ENCODE measurements around the gene AIFM1. TPM values are rescaled to one million over a fixed set of nuclear protein-coding genes. Genes with fewer than 3 reads are reported as not detected.

AIFM1 gene
- polyA plus RNA-seq, 1 of the 3 experiments (the other 2 are of a cell fraction) = 49.8 TPM

- no peaks in the 10 kb centered on the region for H3K79me2 ChIP-seq (ENCODE audit: insufficient read depth)
- no peaks in the 10 kb centered on the region for H3K36me3 ChIP-seq (replicated peaks in 1 of 2; ENCODE audit: control insufficient read depth in 1 of 2, insufficient read depth in 2 of 2, low read length in 1 of 2)
- CTCF ChIA-PET = interaction anchor here (0.7 kb wide), 1 partner anchor 105 kb away, joined by 4 read pairs; no protein-coding TSS in a partner anchor
- peaks cover 0 to 7% of the 10 kb centered on the region in 2 experiments; a peak in 1 of 4 replicates for H3K4me1 ChIP-seq (ENCODE audit: control insufficient read depth in 1 of 2, insufficient read depth in 2 of 2, low read depth in 1 of 2, low read length in 1 of 2)
- H3F3A ChIP-seq (replicated peaks; ENCODE audit: insufficient read depth) = no peaks in the 10 kb centered on the region
- no peak for TF ChIP-seq EZH2phosphoT487 (IDR thresholded peaks at IDR 0.05; ENCODE audit: borderline replicate concordance, low read depth)
- TF ChIP-seq YY1 (IDR thresholded peaks at IDR 0.05; ENCODE audit: low read depth) = no peak
- TF ChIP-seq RAD21 (IDR thresholded peaks at IDR 0.05; ENCODE audit: low read length) = no peak
- no peak for TF ChIP-seq MXI1 (IDR thresholded peaks at IDR 0.05; ENCODE audit: low read depth, low read length)
- TF ChIP-seq RCOR1 (IDR thresholded peaks at IDR 0.05; ENCODE audit: low read length) = no peak
- TF ChIP-seq NRF1 (IDR thresholded peaks at IDR 0.05; ENCODE audit: low read depth, low read length) = no peak
- no peak for TF ChIP-seq TCF12 (IDR thresholded peaks at IDR 0.05)
- TF ChIP-seq RFX5 (IDR thresholded peaks at IDR 0.05; ENCODE audit: low read length) = no peak
- no peak for TF ChIP-seq USF2 (IDR thresholded peaks at IDR 0.05; ENCODE audit: borderline replicate concordance, low read depth, low read length)
- peaks cover 27% of the 10 kb centered on the region; the same call in 1 of the 2 replicates for H3K27me3 ChIP-seq (ENCODE audit: insufficient read depth)
- POLR2A ChIA-PET = no interaction called here
- H4K20me1 ChIP-seq (ENCODE audit: insufficient read depth) = no peaks in the 10 kb centered on the region
- H3K4me2 ChIP-seq = no peak overlapping the region
- no peak overlapping the region for H3K9ac ChIP-seq
- no peak for DNase-seq
- H3K9me2 ChIP-seq = no peaks in the 10 kb centered on the region
- no peak overlapping the region for H3K27ac ChIP-seq (ENCODE audit: low read depth in 2 of 2, low read length in 1 of 2)
- no peak overlapping the region for H2AFZ ChIP-seq (ENCODE audit: low read depth)
- 13% methylated on average over 2 of the region's 2 CpGs for WGBS (ENCODE audit: low lambda C conversion rate)
- H3K9me3 ChIP-seq = no peaks in the 10 kb centered on the region
- no peak overlapping the region for H3K4me3 ChIP-seq (ENCODE audit: low read depth in 2 of 2, low read length in 1 of 2)
Measured at GRCh38 chrX:130184857-130185256, 19.2 kb upstream of the AIFM1 start.

DNA sequence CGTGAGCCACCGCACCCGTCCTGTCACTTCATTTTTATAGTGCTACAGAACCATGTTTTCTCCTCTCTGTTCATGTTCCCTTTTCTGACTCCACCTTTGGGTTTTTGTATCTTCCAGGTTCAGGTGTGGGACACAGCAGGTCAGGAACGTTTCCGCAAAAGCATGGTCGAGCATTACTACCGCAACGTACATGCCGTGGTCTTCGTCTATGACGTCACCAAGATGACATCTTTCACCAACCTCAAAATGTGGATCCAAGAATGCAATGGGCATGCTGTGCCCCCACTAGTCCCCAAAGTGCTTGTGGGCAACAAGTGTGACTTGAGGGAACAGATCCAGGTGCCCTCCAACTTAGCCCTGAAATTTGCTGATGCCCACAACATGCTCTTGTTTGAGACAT, 18.5 kb upstream of the AIFM1 start:
- Histone ChIP-seq H2AFZ (ENCODE audit: low read depth) (no peak overlapping the region), H3K79me2 (ENCODE audit: insufficient read depth) (no peaks in the 10 kb centered on the region), H3K4me2 (no peak overlapping the region), H3K27me3 (ENCODE audit: insufficient read depth) (peaks cover 32% of the 10 kb centered on the region; the same call in 1 of the 2 replicates), H3F3A (replicated peaks; ENCODE audit: insufficient read depth) (no peaks in the 10 kb centered on the region), H3K36me3 (replicated peaks in 1 of 2; ENCODE audit: control insufficient read depth in 1 of 2, insufficient read depth in 2 of 2, low read length in 1 of 2) (no peaks in the 10 kb centered on the region), H3K9ac (no peak overlapping the region), H3K9me2 (no peaks in the 10 kb centered on the region), H4K20me1 (ENCODE audit: insufficient read depth) (no peaks in the 10 kb centered on the region), H3K4me3 (ENCODE audit: low read depth in 2 of 2, low read length in 1 of 2) (no peak overlapping the region), H3K4me1 (ENCODE audit: control insufficient read depth in 1 of 2, insufficient read depth in 2 of 2, low read depth in 1 of 2, low read length in 1 of 2) (peaks cover 0 to 14% of the 10 kb centered on the region in 2 experiments; a peak in 2 of 4 replicates), H3K9me3 (no peaks in the 10 kb centered on the region), H3K27ac (ENCODE audit: low read depth in 2 of 2, low read length in 1 of 2) (no peak overlapping the region)
- TF ChIP-seq, protein P1, sequence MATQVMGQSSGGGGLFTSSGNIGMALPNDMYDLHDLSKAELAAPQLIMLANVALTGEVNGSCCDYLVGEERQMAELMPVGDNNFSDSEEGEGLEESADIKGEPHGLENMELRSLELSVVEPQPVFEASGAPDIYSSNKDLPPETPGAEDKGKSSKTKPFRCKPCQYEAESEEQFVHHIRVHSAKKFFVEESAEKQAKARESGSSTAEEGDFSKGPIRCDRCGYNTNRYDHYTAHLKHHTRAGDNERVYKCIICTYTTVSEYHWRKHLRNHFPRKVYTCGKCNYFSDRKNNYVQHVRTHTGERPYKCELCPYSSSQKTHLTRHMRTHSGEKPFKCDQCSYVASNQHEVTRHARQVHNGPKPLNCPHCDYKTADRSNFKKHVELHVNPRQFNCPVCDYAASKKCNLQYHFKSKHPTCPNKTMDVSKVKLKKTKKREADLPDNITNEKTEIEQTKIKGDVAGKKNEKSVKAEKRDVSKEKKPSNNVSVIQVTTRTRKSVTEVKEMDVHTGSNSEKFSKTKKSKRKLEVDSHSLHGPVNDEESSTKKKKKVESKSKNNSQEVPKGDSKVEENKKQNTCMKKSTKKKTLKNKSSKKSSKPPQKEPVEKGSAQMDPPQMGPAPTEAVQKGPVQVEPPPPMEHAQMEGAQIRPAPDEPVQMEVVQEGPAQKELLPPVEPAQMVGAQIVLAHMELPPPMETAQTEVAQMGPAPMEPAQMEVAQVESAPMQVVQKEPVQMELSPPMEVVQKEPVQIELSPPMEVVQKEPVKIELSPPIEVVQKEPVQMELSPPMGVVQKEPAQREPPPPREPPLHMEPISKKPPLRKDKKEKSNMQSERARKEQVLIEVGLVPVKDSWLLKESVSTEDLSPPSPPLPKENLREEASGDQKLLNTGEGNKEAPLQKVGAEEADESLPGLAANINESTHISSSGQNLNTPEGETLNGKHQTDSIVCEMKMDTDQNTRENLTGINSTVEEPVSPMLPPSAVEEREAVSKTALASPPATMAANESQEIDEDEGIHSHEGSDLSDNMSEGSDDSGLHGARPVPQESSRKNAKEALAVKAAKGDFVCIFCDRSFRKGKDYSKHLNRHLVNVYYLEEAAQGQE (IDR thresholded peaks at IDR 0.05; ENCODE audit: low read depth, low read length) = no peak
- TF ChIP-seq ELF1 (IDR thresholded peaks at IDR 0.05) (no peak), GABPA (IDR thresholded peaks at IDR 0.05; ENCODE audit: low read depth) (no peak), GATA2 (CRISPR knock-in tag; IDR thresholded peaks at IDR 0.05) (no peak), YY1 (IDR thresholded peaks at IDR 0.05; ENCODE audit: low read depth) (no peak), CTCF (IDR thresholded peaks at IDR 0.05) (no peak), EP300 (IDR thresholded peaks at IDR 0.05; ENCODE audit: borderline replicate concordance in 1 of 2, low read depth in 1 of 2, low read length in 1 of 2) (no peak), FOXM1 (IDR thresholded peaks at IDR 0.05; ENCODE audit: low read depth) (no peak), TEAD4 (IDR thresholded peaks at IDR 0.05; ENCODE audit: borderline replicate concordance, insufficient read depth) (no peak), FOSL2 (IDR thresholded peaks at IDR 0.05; ENCODE audit: borderline replicate concordance, low read depth) (no peak)
- DNase-seq = no peak
- POLR2A ChIA-PET = no interaction called here
- CTCF ChIA-PET = interaction anchor here (0.7 kb wide), 1 partner anchor 105 kb away, joined by 4 read pairs; no protein-coding TSS in a partner anchor
- 79% methylated on average over 11 of the region's 11 CpGs for WGBS (ENCODE audit: low lambda C conversion rate)
